OCI-LY3 (cell line): ENCODE measurements around the gene TMEM74B.
"Not testable (repeated sequence)": the region's sequence is repeated elsewhere in the genome, so short reads cannot be mapped to it uniquely, and the experiment has no call there.

ENCODE experiments used
- H2AFZ ChIP-seq: fragments of 200-600, 300-600 bp; shearing (Covaris generic); 2 replicates; pipeline ENCODE4 v1.6.0; 2014; ENCODE audit warnings: antibody characterized with exemption, low read depth, low read length
- H3K27ac ChIP-seq: fragments of 200-600, 300-600 bp; sonication (generic); 2 replicates; pipeline ENCODE4 v1.5.1; 2014; ENCODE audit warnings: mild to moderate bottlenecking, low read length, moderate library complexity, mixed read lengths
- H3K27me3 ChIP-seq: fragments of 200-600, 300-600 bp; sonication (generic); 2 replicates; pipeline ENCODE4 v1.6.1; 2014; ENCODE audit warnings: low read depth, low read length, mixed read lengths
- H3K36me3 ChIP-seq: fragments of 200-600, 300-600 bp; sonication (generic); replicated peaks from 2 replicates; pipeline ENCODE3; 2014; ENCODE audit warnings: low read depth, low read length, mixed read lengths
- H3K4me1 ChIP-seq: fragments of 300-600, 200-600 bp; sonication (generic); 2 replicates; pipeline ENCODE4 v1.6.1; 2014; ENCODE audit warnings: low read length, mixed read lengths
- H3K4me2 ChIP-seq: fragments of 200-600, 300-600 bp; sonication (generic); 2 replicates; pipeline ENCODE4 v1.6.1; 2014; ENCODE audit warnings: low read length, mixed read lengths
- H3K4me3 ChIP-seq: fragments of 300-600, 200-600 bp; sonication (generic); 2 replicates; pipeline ENCODE4 v1.5.1; 2014; ENCODE audit warnings: antibody characterized with exemption, mild to moderate bottlenecking, low read length, moderate library complexity
- H3K79me2 ChIP-seq: fragments of 300-600, 200-600 bp; shearing (Covaris generic); 2 replicates; pipeline ENCODE4 v1.6.1; 2014; ENCODE audit warnings: mild to moderate bottlenecking, low read length, mixed read lengths
- H3K9ac ChIP-seq: fragments of 300-600, 200-600 bp; shearing (Covaris generic); 2 replicates; pipeline ENCODE4 v1.6.0; 2014; ENCODE audit warnings: mild to moderate bottlenecking, low read length, moderate library complexity
- H3K9me3 ChIP-seq: fragments of 200-600, 300-600 bp; shearing (Covaris generic); 2 replicates; pipeline ENCODE4 v1.6.1; 2014; ENCODE audit warnings: low read length, mixed read lengths; ENCODE audit not compliant: insufficient read depth
- H4K20me1 ChIP-seq: fragments of 200-600, 300-600 bp; sonication (generic); 2 replicates; pipeline ENCODE4 v1.6.1; 2016; ENCODE audit warnings: low read length, mixed read lengths; ENCODE audit not compliant: insufficient read depth
- EZH2phosphoT487 ChIP-seq: fragments of 200-600 bp; shearing (Covaris generic); IDR thresholded peaks from 2 replicates; pipeline ENCODE4 v1.6.1; 2018; ENCODE audit warnings: antibody characterized with exemption, mixed run types, low read depth
- TF ChIP-seq, protein P1 (sequence below): fragments of 200-600, 300-600 bp; sonication (generic); IDR thresholded peaks from 2 replicates; pipeline ENCODE4 v1.5.1; 2014; ENCODE audit warnings: antibody characterized with exemption, low read length, low read depth

TMEM74B gene

DNA sequence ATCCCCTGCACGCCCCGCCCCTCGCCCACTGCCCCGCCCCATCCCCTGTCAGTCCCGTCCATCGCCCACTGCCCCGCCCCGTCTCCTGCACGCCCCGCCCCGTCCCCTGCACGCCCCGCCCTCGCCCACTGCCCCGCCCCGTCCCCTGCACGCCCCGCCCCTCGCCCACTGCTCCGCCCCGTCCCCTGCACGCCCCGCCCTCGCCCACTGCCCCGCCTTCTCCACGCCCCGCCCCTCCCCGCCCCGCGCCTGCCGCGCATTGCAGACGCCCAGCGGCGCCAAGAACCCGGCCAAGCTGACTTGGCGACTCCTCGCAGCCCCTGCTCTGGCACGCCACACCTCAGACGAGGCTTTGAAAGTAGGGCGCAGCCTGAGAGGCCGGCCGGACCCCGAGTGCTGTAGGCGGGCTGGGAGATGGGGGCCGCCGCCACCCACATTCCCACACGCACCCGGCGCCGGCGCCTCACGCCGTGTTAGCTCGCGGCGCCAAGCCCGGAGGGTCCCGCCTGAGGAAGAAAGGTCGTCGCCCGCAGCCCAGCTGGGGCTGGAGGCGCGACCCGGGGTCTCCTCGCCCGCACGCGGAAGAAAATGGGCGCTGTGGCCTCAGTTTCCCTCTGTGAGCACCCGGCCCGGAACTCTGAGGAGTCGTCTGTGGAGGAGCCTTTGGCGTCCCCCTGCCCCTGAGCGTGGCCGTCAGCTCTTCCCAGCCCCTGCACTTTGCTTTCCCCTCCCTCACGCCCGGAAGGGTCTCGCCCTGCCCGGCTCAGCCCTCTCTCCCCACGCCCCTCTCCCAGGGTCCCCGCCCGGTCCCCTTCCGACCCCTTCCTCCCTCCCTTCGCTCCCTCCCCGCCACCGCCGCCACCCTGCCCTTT, 41.2 kb upstream of the TMEM74B start, which contains the start of gene RAD21L1:
Gene RAD21L1 (plus strand): TSS at position 262 of the 872 bp plus-strand sequence. CDS start 2,410 bp downstream, outside the sequence.
- H3K9ac ChIP-seq: no peak within 1 kb of the TSS
- no peaks in the 10 kb centered on the region for H3K4me1 ChIP-seq
- no peaks in the 10 kb centered on the region for H3K9me3 ChIP-seq
- no peak within 1 kb of the TSS for H3K4me3 ChIP-seq
- no peak within 1 kb of the TSS for H2AFZ ChIP-seq
- no peaks in the 10 kb centered on the region for H3K36me3 ChIP-seq
- no peak within 1 kb of the TSS for H3K4me2 ChIP-seq
- no peak within 1 kb of the TSS for H3K27ac ChIP-seq
- H3K79me2 ChIP-seq: no peaks in the 10 kb centered on the region
- peaks cover 19% of the 10 kb centered on the region for H3K27me3 ChIP-seq
- no peaks in the 10 kb centered on the region for H4K20me1 ChIP-seq
- TF ChIP-seq, protein P1, sequence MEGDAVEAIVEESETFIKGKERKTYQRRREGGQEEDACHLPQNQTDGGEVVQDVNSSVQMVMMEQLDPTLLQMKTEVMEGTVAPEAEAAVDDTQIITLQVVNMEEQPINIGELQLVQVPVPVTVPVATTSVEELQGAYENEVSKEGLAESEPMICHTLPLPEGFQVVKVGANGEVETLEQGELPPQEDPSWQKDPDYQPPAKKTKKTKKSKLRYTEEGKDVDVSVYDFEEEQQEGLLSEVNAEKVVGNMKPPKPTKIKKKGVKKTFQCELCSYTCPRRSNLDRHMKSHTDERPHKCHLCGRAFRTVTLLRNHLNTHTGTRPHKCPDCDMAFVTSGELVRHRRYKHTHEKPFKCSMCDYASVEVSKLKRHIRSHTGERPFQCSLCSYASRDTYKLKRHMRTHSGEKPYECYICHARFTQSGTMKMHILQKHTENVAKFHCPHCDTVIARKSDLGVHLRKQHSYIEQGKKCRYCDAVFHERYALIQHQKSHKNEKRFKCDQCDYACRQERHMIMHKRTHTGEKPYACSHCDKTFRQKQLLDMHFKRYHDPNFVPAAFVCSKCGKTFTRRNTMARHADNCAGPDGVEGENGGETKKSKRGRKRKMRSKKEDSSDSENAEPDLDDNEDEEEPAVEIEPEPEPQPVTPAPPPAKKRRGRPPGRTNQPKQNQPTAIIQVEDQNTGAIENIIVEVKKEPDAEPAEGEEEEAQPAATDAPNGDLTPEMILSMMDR: no peak
- no peak for TF ChIP-seq EZH2phosphoT487

DNA sequence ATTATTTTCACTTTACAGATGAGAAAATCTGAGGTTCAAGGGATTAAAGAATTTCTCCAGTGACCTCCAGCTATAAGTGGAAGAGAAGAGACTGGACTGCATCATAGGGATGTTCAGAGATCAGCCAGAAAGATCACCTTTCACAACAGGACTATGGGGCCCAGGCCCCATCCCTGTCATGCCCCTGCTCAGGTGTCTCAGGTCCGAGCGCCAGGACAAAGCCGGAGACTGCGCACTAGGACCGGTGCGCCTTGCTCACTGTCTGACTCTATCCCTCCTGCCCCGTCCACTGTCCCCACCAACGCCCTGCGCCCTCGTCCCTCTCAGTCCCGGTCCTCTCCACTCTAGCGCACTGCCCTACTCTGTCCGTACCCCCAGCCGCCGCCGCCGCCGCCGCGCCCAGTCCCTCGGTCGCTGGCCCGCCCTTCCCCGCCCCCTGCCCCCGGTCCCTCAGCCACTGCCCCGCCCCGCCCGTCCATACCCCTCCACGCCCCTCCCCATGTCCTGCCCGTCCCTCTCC, 40.5 kb upstream of the TMEM74B start:
- H3K4me1 ChIP-seq: no peaks in the 10 kb centered on the region
- H3K79me2 ChIP-seq: no peaks in the 10 kb centered on the region
- no peak overlapping the region for H3K9ac ChIP-seq
- no peak overlapping the region for H3K27ac ChIP-seq
- H3K27me3 ChIP-seq: peaks cover 14% of the 10 kb centered on the region
- no peak overlapping the region for H2AFZ ChIP-seq
- H3K4me3 ChIP-seq: no peak overlapping the region
- no peak for TF ChIP-seq EZH2phosphoT487
- TF ChIP-seq, protein P1: no peak
- H4K20me1 ChIP-seq: no peaks in the 10 kb centered on the region
- no peaks in the 10 kb centered on the region for H3K36me3 ChIP-seq
- H3K9me3 ChIP-seq: no peaks in the 10 kb centered on the region
- no peak overlapping the region for H3K4me2 ChIP-seq

DNA sequence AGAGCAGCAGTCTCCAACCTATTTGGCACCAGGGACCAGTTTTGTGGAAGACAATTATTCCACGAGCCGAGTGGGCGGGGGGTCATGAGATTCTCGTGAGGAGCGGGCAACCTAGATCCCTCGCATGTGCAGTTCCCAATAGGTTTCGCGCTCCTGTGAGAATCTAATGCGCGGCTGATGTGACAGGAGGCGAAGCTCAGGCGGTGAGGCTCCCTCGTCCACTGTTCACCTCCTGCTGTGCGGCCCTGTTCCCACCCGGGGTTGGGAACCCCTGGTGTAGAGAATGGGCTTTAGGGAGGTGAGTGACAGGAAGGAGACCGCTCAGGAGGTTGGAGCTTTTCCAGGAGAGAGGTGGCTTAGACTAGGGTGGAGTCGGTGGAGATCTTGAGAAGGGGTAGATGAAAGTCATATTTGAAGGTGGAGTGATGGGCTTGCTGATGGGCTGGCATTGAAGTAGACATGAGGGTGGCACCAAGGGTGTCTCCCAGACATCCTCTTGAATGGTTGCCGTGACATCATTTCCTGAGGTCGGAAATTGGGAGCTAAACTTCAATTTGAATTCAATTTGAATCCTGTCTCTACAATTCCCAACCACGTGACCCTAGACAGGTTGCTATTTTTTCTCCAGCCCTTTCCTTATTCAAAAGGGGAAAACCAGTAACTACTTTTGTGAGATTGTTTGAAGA, 39.6 kb upstream of the TMEM74B start:
- Histone ChIP-seq H3K27me3 (peaks cover 7% of the 10 kb centered on the region; the same call in 1 of the 2 replicates), H3K9ac (no peak overlapping the region), H3K36me3 (no peaks in the 10 kb centered on the region), H4K20me1 (no peaks in the 10 kb centered on the region), H3K79me2 (no peaks in the 10 kb centered on the region), H3K4me3 (no peak overlapping the region), H3K4me2 (no peak overlapping the region), H3K27ac (no peak overlapping the region), H3K9me3 (no peaks in the 10 kb centered on the region), H2AFZ (no peak overlapping the region), H3K4me1 (no peaks in the 10 kb centered on the region)
- no peak for TF ChIP-seq EZH2phosphoT487
- TF ChIP-seq, protein P1: no peak

DNA sequence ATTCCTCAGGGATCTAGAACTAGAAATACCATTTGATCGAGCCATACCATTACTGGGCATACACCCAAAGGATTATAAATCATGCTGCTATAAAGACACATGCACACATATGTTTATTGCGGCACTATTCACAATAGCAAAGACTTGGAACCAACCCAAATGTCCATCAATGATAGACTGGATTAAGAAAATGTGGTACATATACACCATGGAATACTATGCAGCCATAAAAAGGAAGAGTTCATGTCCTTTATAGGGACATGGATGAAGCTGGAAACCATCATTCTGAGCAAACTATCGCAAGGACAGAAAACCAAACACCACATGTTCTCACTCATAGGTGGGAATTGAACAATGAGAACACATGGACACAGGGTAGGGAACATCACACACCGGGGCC, 38.0 kb upstream of the TMEM74B start:
- not testable (repeated sequence) for H2AFZ ChIP-seq, H3K79me2 ChIP-seq, H3K4me3 ChIP-seq, H4K20me1 ChIP-seq, H3K27me3 ChIP-seq, H3K9ac ChIP-seq, H3K9me3 ChIP-seq, H3K27ac ChIP-seq, H3K4me1 ChIP-seq, H3K4me2 ChIP-seq, H3K36me3 ChIP-seq

DNA sequence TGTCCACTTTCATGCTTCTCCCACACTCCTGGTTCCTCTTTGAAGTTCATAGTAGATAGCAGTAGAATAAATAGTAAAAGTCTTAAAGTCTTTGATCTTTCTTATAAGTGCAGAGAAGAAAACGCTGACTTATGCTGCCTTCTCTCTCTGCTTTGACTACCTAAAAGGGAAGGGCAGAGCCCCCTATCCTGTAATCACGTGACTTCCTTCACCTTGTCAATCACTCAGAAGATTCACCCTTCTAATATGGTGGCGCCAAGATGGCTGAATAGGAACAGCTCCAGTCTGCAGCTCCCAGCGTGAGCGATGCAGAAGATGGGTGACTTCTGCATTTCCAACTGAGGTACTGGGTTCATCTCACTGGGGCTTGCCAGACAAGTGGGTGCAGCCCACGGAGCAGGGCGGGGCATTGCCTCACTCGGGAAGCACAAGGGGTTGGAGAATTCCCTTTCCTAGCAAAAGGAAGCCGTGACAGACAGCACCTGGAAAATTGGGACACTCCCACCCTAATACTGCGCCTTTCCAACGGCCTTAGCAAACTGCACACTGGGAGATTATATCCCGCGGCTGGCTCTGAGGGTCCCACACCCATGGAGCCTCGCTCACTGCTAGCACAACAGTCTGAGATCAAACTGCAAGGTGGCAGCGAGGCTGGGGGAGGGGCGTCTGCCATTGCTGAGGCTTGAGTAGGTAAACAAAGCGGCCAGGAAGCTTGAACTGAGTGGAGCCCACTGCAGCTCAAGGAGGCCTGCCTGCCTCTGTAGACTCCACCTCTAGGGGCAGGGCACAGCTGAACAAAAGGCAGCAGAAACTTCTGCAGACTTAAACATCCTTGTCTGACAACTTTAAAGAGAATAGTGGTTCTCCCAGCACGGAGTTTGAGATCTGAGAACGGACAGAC, 32.0 kb upstream of the TMEM74B start:
- not testable (repeated sequence) for H3K9ac ChIP-seq, H3K4me3 ChIP-seq, H2AFZ ChIP-seq, H4K20me1 ChIP-seq, H3K27me3 ChIP-seq, H3K36me3 ChIP-seq, H3K79me2 ChIP-seq, H3K4me1 ChIP-seq, H3K9me3 ChIP-seq, H3K27ac ChIP-seq, H3K4me2 ChIP-seq
